Breast epithelium (tissue), 3 donors: ENCODE data around the gene UTP3.
"Not testable (repeated sequence)": the region's sequence is repeated elsewhere in the genome, so short reads cannot be mapped to it uniquely, and the experiment has no call there.

Source experiments
- POLR2A ChIP-seq: fragments of 450-650 bp; IDR thresholded peaks from one replicate; pipeline ENCODE4 v1.6.1; 2016; ENCODE audit warnings: antibody characterized with exemption, mild to moderate bottlenecking, moderate library complexity
- POLR2AphosphoS5 ChIP-seq, 3 donors: sonication (generic); formaldehyde crosslinking; IDR thresholded peaks; one replicate each; pipeline ENCODE4 v1.6.1; 2017; ENCODE audit warnings: antibody characterized with exemption in 3 of 3
- TF ChIP-seq, protein P1 (sequence below), 3 donors: fragments of 450-650 bp; IDR thresholded peaks; one replicate each; pipeline ENCODE4 v1.5.1; 2016 to 2017; ENCODE audit warnings: antibody characterized with exemption in 3 of 3, mild to moderate bottlenecking in 3 of 3, moderate library complexity in 3 of 3

DNA sequence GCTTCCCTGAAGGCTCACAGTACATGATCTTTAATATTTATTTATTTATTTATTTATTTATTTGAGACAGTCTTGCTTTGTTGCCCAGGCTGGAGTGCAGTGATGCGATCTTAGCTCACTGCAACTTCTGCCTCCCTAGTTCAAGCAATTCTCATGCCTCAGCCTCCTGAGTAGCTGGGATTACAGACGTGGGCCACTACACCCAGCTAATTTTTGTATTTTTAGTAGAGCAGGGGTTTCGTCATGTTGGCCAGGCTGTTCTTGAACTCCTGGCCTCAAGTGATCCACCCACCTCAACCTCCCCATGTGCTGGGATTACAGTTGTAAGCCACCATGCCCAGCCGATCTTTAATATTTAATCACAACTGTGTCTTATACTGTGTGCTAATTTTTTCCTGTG is 37.6 kb upstream of the UTP3 start:
- TF ChIP-seq POLR2A; POLR2AphosphoS5 (IDR thresholded peaks at IDR 0.05): not testable (repeated sequence)
- TF ChIP-seq, protein P1, sequence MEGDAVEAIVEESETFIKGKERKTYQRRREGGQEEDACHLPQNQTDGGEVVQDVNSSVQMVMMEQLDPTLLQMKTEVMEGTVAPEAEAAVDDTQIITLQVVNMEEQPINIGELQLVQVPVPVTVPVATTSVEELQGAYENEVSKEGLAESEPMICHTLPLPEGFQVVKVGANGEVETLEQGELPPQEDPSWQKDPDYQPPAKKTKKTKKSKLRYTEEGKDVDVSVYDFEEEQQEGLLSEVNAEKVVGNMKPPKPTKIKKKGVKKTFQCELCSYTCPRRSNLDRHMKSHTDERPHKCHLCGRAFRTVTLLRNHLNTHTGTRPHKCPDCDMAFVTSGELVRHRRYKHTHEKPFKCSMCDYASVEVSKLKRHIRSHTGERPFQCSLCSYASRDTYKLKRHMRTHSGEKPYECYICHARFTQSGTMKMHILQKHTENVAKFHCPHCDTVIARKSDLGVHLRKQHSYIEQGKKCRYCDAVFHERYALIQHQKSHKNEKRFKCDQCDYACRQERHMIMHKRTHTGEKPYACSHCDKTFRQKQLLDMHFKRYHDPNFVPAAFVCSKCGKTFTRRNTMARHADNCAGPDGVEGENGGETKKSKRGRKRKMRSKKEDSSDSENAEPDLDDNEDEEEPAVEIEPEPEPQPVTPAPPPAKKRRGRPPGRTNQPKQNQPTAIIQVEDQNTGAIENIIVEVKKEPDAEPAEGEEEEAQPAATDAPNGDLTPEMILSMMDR (IDR thresholded peaks at IDR 0.05) = not testable (repeated sequence)
